Frontal cortex (tissue), 4 donors: Measurements from ENCODE around the gene MAML2. TPM values are rescaled to one million over a fixed set of nuclear protein-coding genes. Genes with fewer than 3 reads are reported as not detected.

Experiments
- DNase-seq, 2 donors: peaks; one replicate each; pipeline ENCODE4 v3.0.0; 2012; ENCODE audit warnings: low spot score in 2 of 2
- FAIRE-seq: peaks from 2 replicates; lab custom pipeline; 2012; peaks lifted over from hg19 to GRCh38; lab: Jason Lieb, UNC
- small RNA-seq: library from RNA; depleted of rRNA; stranded (forward); fragments of <200 nt; gene quantifications from one replicate; pipeline ENCODE3, GENCODE V24; 2014
- total RNA-seq: library from RNA; depleted of rRNA; stranded (reverse); fragments of >200 nt; gene quantifications from one replicate; pipeline ENCODE4 v1.2.3, GENCODE V29; 2014
- donor health status: control.
- donor health status: control.
- donor health status: control.

Gene MAML2
- total RNA-seq, 1 donor from 2014 or later: 3.3 TPM

GRCh38 chr11:95984072-95984471, 358.9 kb downstream of the MAML2 start:
- FAIRE-seq (no peak), DNase-seq (no peak)

- FAIRE-seq (no peak), DNase-seq (no peak)
Measured at GRCh38 chr11:95977534-95978174, 365.3 kb downstream of the MAML2 start.

DNA sequence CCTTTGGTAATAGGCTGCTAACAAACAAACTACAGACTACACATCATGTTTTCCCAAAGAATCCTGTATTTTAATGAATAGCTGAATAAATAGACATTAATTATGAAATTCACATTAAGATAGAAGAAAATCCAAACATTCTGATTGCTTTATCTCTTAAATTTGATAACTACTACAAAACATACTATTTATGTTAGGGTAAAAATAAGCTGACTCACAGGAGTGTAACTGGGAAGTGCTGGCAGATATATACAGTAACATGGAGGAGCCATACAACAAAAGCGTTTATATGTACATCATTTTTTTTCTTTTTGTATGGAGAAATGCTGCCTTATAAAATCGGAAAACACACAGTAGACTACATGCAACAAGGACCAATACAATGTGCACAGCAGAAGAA, 366.4 kb downstream of the MAML2 start:
- no peak for DNase-seq
- FAIRE-seq: no peak

- FAIRE-seq (no peak), DNase-seq (no peak)
Measured at GRCh38 chr11:95975343-95975742, 367.7 kb downstream of the MAML2 start.

GRCh38 chr11:95972060-95972459, 370.9 kb downstream of the MAML2 start:
- DNase-seq: no peak
- FAIRE-seq: no peak

DNA sequence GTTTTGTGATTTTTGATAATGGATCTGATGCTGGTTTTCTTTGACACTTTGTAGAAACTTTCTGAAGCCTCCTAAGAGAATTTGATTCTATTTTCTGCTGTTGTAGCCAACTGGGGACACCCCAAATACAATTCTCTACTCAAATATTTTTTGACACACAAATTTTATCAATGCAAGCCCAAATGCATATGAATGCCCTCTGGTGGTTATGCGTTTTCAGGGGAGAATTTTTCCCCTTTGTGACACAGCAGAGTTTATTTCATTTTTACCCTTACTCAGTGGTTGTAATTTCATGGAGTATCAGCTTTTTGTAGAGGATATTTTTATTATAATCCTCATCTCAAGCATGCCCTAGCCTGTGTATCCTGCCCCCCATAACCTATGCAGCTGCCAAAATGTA, 374.4 kb downstream of the MAML2 start:
- FAIRE-seq (no peak), DNase-seq (no peak)

DNA sequence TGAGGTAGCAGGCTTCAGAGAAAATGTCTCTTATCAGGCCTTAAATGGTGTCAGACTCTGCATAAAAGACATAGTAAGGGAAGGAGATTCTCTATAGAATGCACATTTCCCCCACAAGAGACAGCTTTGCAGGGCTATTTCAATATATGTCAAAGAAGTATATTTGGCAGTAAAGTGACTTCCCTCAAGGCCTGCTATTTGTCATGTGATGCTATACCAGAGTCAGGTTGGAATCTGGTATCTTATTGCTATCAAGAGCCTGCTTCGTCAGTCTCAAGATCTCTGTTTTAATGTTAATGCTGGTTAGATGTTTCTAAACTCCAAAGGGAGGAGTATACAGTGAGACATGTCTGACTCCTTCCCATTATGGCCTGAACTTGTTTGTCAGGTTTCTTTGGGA, 378.7 kb downstream of the MAML2 start:
- DNase-seq (no peak), FAIRE-seq (no peak)

- no peak for DNase-seq
- FAIRE-seq: no peak
Measured at GRCh38 chr11:95961758-95962157, 381.2 kb downstream of the MAML2 start.

DNA sequence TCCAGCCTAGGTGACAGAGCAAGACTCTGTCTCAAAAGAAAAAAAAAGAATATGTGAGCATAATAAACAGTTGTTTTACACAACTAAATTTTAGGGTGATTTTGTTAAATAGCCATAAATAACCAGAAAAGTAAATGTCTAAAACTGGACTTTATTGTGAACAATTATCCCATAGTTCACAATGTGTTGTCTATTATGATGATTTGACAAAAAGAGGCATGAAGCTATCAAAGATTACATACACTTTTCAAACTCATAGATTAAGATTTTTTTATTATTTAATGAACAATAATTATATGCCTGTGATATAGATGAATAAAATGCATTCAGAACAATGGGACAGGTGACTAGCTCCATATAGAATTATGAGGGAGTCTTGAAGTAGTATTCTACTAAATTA, 392.1 kb downstream of the MAML2 start:
- DNase-seq (no peak), FAIRE-seq (no peak)

DNA sequence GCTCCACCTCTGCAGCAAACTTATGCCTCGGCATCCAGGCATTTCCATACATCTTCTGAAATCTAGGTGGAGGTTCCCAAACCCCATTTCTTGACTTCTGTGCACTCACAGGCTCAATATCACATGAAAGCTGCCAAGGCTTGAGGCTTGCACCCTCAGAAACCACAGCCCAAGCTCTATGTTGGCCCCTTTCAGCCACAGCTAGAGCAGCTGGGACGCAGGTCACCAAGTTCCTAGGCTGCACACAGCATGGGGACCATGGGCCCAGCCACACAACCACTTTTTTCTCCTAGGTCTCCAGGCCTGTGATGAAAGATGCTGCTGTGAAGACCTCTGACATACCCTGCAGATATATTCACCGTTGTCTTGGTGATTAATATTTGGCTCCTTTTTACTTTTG, 394.4 kb downstream of the MAML2 start:
- FAIRE-seq (no peak), DNase-seq (no peak)

GRCh38 chr11:95944623-95945022, 398.4 kb downstream of the MAML2 start:
- FAIRE-seq (no peak), DNase-seq (no peak)

DNA sequence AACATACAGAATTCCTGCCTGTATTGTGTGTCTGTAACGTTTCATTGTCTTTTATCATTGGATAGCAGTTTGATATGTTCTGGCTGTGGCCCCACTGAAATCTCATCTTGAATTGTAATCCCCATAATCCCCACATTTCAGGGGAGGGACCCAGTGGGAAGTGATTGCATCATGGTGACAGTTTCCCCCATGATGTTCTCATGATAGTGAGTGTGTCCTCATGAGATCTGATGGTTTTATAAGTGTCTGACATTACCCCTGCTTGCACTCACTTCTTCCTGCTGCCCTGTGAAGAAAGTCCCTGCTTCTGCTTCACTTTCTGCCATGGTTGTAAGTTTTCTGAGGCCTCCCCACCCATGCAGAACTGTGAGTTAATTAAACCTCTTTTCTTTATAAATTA, 399.4 kb downstream of the MAML2 start:
- DNase-seq: no peak
- no peak for FAIRE-seq

- no peak for DNase-seq
- no peak for FAIRE-seq
Measured at GRCh38 chr11:95939091-95939490, 403.9 kb downstream of the MAML2 start.

- no peak for DNase-seq
- FAIRE-seq: no peak
Measured at GRCh38 chr11:95937358-95937757, 405.6 kb downstream of the MAML2 start.

DNA sequence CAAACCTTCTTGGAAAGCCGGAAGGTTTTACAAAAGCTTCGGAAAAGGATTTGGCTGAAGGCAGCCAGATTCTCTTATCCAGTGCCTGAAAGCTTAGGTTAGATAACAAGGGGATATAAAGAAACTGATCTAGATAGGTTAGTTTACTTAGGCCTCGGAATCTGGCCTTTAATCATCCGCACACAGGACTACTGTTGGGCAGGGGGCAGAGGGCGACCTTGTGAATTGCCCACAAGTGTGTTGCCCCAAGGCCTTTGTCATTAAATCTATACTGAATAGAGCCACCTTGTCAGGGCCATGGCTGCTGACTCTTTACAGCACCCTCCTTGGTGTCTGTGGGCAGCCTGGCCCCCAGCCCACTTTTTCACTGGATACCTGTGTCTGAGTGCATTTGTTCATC, 409.4 kb downstream of the MAML2 start:
- DNase-seq (no peak), FAIRE-seq (no peak)

GRCh38 chr11:95931916-95932315, 411.1 kb downstream of the MAML2 start:
- DNase-seq (no peak), FAIRE-seq (no peak)

DNA sequence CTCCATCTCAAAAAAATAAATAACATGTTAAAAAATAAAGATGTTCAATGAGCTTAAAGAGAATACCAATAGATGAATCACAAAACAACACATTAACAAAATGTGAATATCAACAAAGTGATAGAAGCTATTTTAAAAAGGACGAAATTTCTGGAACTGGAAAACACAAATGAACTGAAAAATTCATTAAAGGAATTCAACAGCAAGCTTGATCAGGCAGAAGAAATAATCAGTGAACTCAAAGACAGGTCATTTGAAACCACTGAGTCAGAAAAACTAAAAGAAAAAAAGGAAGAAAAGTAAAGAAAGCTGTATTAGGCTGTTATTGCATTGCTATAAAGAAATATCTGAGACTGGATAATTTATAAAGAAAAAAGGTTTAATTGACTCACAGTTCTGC, 412.0 kb downstream of the MAML2 start:
- FAIRE-seq (no peak), DNase-seq (no peak)

GRCh38 chr11:95926726-95927125, 416.3 kb downstream of the MAML2 start:
- no peak for DNase-seq
- no peak for FAIRE-seq

Small RNA genes lying within 50 kb of the gene (small RNA-seq; reads per million reads assigned to genes)
- gene MIR1260B: not detected

Other genes starting within 250 kb of the MAML2 start
- gene CCDC82, start 46.7 kb upstream of the MAML2 start, total RNA-seq: 50.5 TPM
- 13.5 TPM for gene JRKL, start 46.8 kb upstream of the MAML2 start, total RNA-seq